ENCODE results near the gene TULP4.

- no peak for TF ChIP-seq EZH2 (IDR thresholded peaks at IDR 0.05)
- no peak for TF ChIP-seq POLR2AphosphoS5 (IDR thresholded peaks at IDR 0.05; ENCODE audit: borderline replicate concordance, low read depth, low read length)
- no peak for TF ChIP-seq FOXP2 (optimal IDR thresholded peaks at IDR 0.05; ENCODE audit: control extremely low read depth, extremely low read length, insufficient read depth)
Measured at GRCh38 chr6:158512809-158513208, 200.5 kb downstream of the TULP4 start.

All from SK-N-MC (cell line).